ENCODE data around the gene SNTB2. TPM values are rescaled to one million over a fixed set of nuclear protein-coding genes. Genes with fewer than 3 reads are reported as not detected.
A peak's percentile ranks its signal among the peaks of the same experiment; 100 is the strongest.

Gene SNTB2
- total RNA-seq, 4 donors from 2014 or later: 14.5 to 140 (median 28.7) TPM

DNA sequence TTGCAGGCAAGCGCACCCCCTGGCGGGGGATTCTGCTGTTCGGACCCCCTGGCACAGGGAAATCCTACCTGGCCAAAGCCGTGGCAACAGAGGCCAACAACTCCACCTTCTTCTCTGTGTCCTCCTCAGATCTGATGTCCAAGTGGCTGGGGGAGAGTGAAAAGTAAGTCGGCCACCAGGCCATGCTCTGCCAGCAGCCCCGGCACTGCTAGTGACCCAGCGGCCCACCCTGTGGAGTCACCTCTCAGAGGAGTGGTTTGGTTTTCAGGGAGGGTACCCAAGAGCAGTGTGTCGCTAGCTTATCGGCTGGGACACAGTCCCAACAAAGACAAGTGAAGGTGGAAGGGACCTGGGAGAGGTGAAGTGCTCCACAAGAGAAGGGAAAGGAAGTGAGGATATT is 132.4 kb downstream of the SNTB2 start:
- Histone ChIP-seq H3K36me3 (peaks cover 0 to 99% (median 2%) of the 10 kb centered on the region in 3 donors), H3K27me3 (no peaks in the 10 kb centered on the region), H3K4me1 (peaks cover 0 to under 1% (median 0%) of the 10 kb centered on the region in 4 donors), H3K27ac (no peak overlapping the region), H3K9me3 (no peaks in the 10 kb centered on the region), H3K4me3 (no peak overlapping the region)
- DNase-seq: peak in 1 of 3 donors; percentile 40
- no peak for TF ChIP-seq POLR2A (IDR thresholded peaks at IDR 0.05)
- TF ChIP-seq, protein P1, sequence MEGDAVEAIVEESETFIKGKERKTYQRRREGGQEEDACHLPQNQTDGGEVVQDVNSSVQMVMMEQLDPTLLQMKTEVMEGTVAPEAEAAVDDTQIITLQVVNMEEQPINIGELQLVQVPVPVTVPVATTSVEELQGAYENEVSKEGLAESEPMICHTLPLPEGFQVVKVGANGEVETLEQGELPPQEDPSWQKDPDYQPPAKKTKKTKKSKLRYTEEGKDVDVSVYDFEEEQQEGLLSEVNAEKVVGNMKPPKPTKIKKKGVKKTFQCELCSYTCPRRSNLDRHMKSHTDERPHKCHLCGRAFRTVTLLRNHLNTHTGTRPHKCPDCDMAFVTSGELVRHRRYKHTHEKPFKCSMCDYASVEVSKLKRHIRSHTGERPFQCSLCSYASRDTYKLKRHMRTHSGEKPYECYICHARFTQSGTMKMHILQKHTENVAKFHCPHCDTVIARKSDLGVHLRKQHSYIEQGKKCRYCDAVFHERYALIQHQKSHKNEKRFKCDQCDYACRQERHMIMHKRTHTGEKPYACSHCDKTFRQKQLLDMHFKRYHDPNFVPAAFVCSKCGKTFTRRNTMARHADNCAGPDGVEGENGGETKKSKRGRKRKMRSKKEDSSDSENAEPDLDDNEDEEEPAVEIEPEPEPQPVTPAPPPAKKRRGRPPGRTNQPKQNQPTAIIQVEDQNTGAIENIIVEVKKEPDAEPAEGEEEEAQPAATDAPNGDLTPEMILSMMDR (IDR thresholded peaks at IDR 0.05): no peak

DNA sequence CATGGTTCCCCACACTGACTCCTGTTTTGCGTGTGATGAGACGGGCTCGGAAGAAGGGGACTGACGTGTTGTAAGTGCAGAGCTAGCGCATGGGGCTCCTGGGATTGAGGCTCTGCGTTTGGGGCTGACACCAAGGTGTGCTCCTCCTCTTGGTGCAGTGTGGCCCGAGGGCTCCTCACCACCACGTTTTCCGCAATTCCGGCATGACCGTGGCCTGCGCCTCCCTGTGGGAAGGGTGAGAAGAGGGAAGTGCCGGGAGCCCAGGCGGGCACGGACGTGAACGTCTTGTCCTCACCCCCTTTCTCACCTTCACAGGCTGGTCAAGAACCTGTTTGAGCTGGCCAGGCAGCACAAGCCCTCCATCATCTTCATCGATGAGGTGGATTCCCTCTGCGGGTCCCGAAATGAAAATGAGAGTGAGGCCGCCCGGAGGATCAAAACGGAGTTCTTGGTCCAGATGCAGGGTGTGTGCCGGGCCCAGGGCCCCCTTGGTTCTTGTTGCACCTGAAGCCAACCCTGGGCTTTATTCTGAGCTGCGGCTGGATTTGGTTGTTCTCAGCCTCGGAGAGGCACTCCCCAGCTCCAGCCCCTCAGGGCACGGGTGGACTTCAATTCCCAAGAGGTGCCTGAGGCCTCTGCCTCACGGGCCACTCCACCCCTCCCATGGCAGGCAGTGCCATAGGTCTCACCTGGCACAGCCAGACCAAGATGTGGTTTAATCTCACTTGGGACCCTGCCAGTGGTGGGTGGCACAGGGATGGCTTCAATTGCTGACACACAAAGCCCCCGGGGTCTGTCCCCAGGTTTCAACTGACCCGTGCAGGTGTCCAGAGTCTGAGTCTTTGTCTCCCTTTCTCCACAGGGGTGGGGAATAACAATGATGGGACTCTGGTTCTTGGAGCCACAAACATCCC is 133.1 kb downstream of the SNTB2 start:
- Histone ChIP-seq H3K9me3 (no peaks in the 10 kb centered on the region), H3K4me1 (peaks cover 0 to 6% (median 0%) of the 10 kb centered on the region in 4 donors), H3K27ac (no peak overlapping the region), H3K36me3 (peaks cover 0 to 99% (median 2%) of the 10 kb centered on the region in 3 donors), H3K27me3 (no peaks in the 10 kb centered on the region), H3K4me3 (no peak overlapping the region)
- no peak for TF ChIP-seq POLR2A (IDR thresholded peaks at IDR 0.05)
- TF ChIP-seq, protein P1 (IDR thresholded peaks at IDR 0.05): no peak
- DNase-seq: peak in 1 of 3 donors; percentile 43

DNA sequence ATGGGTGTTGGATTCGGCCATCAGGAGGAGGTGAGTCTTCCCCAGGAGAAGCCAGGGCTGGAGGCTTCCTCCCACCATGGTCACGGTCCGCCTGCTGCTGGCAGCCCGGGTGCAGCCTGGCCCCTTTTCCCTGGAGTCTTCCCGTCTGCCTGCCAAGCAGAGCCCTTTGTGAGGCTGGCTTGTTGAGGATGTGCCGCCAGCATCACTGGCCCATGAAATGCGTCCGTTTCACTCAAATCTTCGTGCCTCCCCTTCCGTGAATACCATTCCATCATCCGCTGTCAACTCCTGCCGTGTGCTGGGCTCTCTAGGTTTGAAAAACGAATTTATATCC is 133.7 kb downstream of the SNTB2 start:
- H3K27me3 ChIP-seq: no peaks in the 10 kb centered on the region
- peaks cover 0 to 98% (median 2%) of the 10 kb centered on the region in 3 donors for H3K36me3 ChIP-seq
- peaks cover 0 to 9% (median 0%) of the 10 kb centered on the region in 4 donors for H3K4me1 ChIP-seq
- no peaks in the 10 kb centered on the region for H3K9me3 ChIP-seq
- no peak overlapping the region for H3K27ac ChIP-seq
- no peak for TF ChIP-seq POLR2A (IDR thresholded peaks at IDR 0.05)
- TF ChIP-seq, protein P1 (IDR thresholded peaks at IDR 0.05): no peak
- peak in 1 of 3 donors; percentile 41 for DNase-seq
- H3K4me3 ChIP-seq: no peak overlapping the region

DNA sequence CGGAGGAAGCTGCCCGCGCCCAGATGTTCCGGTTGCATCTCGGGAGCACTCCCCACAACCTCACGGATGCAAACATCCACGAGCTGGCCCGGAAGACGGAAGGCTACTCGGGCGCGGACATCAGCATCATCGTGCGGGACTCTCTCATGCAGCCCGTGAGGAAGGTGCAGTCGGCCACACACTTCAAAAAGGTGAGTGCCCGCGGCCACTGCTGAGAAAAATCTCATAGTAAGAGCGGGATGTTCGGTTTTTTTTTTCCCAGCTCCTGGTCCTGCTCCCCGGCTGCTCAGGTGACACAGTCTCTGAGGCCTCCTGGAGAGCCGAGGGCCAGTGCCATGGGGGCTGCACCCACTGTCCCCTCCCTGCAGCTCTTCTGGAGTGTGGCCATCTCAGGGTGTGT is 134.1 kb downstream of the SNTB2 start:
- Histone ChIP-seq H3K27me3 (no peaks in the 10 kb centered on the region), H3K4me1 (peaks cover 0 to 13% (median 0%) of the 10 kb centered on the region in 4 donors), H3K9me3 (no peaks in the 10 kb centered on the region), H3K4me3 (no peak overlapping the region), H3K27ac (no peak overlapping the region), H3K36me3 (peaks cover 0 to 94% (median 2%) of the 10 kb centered on the region in 3 donors)
- TF ChIP-seq POLR2A (IDR thresholded peaks at IDR 0.05): no peak
- TF ChIP-seq, protein P1 (IDR thresholded peaks at IDR 0.05): no peak
- DNase-seq: peak in 1 of 3 donors; percentile 43

DNA sequence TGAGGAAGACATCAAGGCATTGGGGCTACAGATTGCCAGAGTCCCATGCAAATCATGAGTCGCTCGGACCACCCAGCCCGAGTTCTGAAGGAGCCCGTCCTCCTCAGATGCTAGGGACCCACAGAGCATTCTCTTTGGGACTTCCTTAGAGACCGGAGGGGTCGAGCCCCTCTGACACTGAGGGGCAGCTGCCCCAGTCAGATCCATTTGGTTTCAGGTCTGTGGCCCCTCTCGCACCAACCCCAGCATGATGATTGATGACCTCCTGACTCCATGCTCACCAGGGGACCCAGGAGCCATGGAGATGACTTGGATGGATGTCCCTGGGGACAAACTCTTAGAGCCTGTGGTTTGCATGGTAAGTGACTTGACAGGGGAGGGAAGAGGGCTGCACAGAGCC is 135.4 kb downstream of the SNTB2 start:
- Histone ChIP-seq H3K4me3 (no peak overlapping the region), H3K27ac (no peak overlapping the region), H3K4me1 (peaks cover 0 to 26% (median 0%) of the 10 kb centered on the region in 4 donors), H3K27me3 (no peaks in the 10 kb centered on the region), H3K36me3 (peaks cover 0 to 81% (median 2%) of the 10 kb centered on the region in 3 donors), H3K9me3 (no peaks in the 10 kb centered on the region)
- DNase-seq: peak in 1 of 3 donors; percentile 42
- TF ChIP-seq, protein P1 (IDR thresholded peaks at IDR 0.05): no peak
- TF ChIP-seq POLR2A (IDR thresholded peaks at IDR 0.05): no peak
